GM19452 (cell line): Measurements from ENCODE around the gene NDUFAF5.

ENCODE experiments used
- ATAC-seq: cut with Tn5 transposase; IDR thresholded peaks from one replicate; pipeline ENCODE4 v1.9.1; 2021; ENCODE audit not compliant: unreplicated experiment

The NDUFAF5 gene

GRCh38 chr20:13819885-13820645 lies 35.2 kb downstream of the NDUFAF5 start:
- peak; percentile 80 for ATAC-seq

- no peak for ATAC-seq
Measured at GRCh38 chr20:13821876-13822275, 37.0 kb downstream of the NDUFAF5 start.

- no peak for ATAC-seq
Measured at GRCh38 chr20:13822459-13822858, 37.6 kb downstream of the NDUFAF5 start.

- no peak for ATAC-seq
Measured at GRCh38 chr20:13824459-13824858, 39.6 kb downstream of the NDUFAF5 start.

- no peak for ATAC-seq
Measured at GRCh38 chr20:13825465-13825864, 40.6 kb downstream of the NDUFAF5 start.

- ATAC-seq: no peak
Measured at GRCh38 chr20:13831476-13831875, 46.6 kb downstream of the NDUFAF5 start.

GRCh38 chr20:13838664-13839063 lies 53.8 kb downstream of the NDUFAF5 start:
- ATAC-seq: no peak

- no peak for ATAC-seq
Measured at GRCh38 chr20:13839421-13840092, 54.7 kb downstream of the NDUFAF5 start.

- ATAC-seq: no peak
Measured at GRCh38 chr20:13840093-13840465, 55.3 kb downstream of the NDUFAF5 start.

- ATAC-seq: no peak
Measured at GRCh38 chr20:13841206-13841605, 56.4 kb downstream of the NDUFAF5 start.

- no peak for ATAC-seq
Measured at GRCh38 chr20:13844296-13844695, 59.5 kb downstream of the NDUFAF5 start.

- ATAC-seq: no peak
Measured at GRCh38 chr20:13851279-13851678, 66.5 kb downstream of the NDUFAF5 start.

- ATAC-seq: no peak
Measured at GRCh38 chr20:13852306-13852705, 67.5 kb downstream of the NDUFAF5 start.

GRCh38 chr20:13855613-13856012 lies 70.8 kb downstream of the NDUFAF5 start:
- ATAC-seq: no peak

- no peak for ATAC-seq
Measured at GRCh38 chr20:13856354-13856753, 71.5 kb downstream of the NDUFAF5 start.

- no peak for ATAC-seq
Measured at GRCh38 chr20:13857304-13857703, 72.5 kb downstream of the NDUFAF5 start.

GRCh38 chr20:13857961-13858360 lies 73.1 kb downstream of the NDUFAF5 start:
- ATAC-seq: no peak

- ATAC-seq: no peak
Measured at GRCh38 chr20:13858439-13858838, 73.6 kb downstream of the NDUFAF5 start.

GRCh38 chr20:13858871-13859270 lies 74.0 kb downstream of the NDUFAF5 start:
- ATAC-seq: no peak

GRCh38 chr20:13862245-13862644 lies 77.4 kb downstream of the NDUFAF5 start:
- no peak for ATAC-seq

- no peak for ATAC-seq
Measured at GRCh38 chr20:13863244-13863643, 78.4 kb downstream of the NDUFAF5 start.

GRCh38 chr20:13865156-13865555 lies 80.3 kb downstream of the NDUFAF5 start:
- no peak for ATAC-seq
